Effector CD8-positive, alpha-beta T cell (primary cell): ENCODE results near the gene TOMM40L.
"Not testable (repeated sequence)": the region's sequence is repeated elsewhere in the genome, so short reads cannot be mapped to it uniquely, and the experiment has no call there.

Experiments used
- DNase-seq: peaks from one replicate; lab custom pipeline; 2025; lab: John Stamatoyannopoulos, UW

The TOMM40L gene

DNA sequence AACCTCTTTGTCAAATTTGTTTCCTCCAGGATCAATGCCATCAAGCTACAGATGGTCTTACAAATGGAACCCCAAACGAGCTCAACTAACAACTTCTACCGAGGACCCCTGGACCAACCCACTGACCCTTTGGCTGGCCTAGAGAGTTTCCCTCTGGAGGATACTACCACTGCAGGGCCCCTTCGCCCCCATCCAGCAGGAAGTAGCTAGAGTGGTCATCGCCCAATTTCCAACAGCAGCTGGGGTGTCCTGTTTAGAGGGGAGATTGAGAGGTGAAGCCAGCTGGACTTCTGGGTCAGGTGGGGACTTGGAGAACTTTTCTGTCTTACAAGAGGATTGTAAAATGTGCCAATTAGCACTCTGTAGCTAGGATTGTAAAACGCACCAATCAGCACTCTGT lies 31.2 kb downstream of the TOMM40L start:
- not testable (repeated sequence) for DNase-seq

DNA sequence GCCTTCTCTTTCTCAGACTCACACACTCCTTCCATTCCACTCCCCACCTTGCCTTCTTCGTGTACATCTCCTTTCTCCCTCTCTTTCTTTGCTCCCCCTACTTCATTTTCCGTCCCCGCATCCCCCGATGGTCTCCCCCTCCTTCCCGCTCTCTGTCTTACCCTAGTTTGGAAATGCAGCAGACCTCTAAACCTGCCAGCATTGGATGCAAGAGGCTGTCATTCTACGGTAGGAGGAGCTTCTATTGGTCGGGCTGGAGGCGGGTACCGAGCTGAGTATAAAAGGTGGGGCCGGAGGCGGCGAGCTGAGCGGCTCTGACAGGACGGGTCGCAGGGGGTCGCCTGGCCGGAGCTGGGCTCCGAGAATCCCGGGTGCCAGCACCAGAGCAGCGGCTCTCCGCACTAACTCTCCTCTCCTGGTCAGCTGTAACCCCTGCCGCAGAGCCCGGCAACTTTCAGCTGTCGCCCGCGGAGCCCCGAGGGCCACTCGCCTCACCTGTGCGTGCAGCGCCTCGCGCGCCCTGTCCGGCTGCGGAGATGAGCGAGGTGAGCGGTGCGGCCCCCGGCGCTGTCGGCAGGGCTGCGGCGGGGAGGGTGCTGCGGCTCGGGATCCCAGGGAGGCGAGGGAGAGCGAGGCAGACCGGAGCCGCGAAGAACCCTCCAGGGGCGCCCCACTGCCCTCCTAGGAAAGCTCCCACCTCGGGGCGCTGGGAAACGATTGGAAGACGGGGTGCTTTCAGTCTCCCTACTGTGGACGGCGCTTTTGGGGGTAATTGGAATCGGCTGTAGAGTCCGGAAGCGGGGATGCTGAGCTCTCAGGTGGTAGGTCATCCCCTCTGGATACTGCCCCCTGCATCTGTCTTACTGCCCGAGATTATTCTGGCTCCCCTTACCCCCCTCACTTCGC lies 32.8 kb downstream of the TOMM40L start, which contains the start of gene PCP4L1:
Gene PCP4L1 (plus strand): TSS at position 307 of the 906 bp plus-strand sequence. CDS start 230 bp downstream, at position 537.
- peak; percentile 4 for DNase-seq

DNA sequence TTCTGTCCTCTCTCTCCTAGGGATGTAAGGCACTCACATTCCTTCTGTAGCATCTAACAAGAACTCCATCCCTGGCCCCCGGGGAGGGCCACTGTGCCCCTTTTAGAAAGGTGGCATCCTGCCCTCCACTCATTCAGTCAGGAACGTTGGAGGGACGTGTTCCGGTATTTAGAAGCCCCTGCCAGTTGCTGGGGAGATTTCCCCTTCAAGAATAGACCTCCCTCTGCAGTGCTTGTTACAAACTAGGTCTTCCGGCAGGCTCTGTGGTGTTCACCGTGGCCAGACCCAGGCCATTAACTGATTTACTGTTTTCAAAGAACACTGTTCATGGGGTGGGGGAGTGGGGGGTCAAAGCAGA lies 33.5 kb downstream of the TOMM40L start:
- DNase-seq: no peak

DNA sequence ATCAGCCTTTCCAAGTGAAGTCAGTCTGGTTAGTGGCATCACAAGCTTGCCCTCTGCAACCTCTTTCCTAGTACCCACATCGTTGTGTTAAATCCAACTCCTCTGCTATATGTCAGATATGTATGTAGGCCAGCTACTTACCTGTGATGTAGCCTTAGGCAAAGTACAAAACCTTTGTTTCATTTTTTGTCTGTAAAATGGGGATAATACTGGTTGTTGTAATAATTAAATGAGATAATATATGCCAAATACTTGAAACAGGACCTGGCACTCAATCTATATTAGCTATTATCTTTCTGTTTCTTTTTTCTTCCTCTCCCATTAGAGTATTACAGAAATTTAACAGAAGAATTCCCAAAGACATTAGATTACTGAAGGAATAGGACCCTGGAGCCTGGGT lies 33.9 kb downstream of the TOMM40L start:
- no peak for DNase-seq

DNA sequence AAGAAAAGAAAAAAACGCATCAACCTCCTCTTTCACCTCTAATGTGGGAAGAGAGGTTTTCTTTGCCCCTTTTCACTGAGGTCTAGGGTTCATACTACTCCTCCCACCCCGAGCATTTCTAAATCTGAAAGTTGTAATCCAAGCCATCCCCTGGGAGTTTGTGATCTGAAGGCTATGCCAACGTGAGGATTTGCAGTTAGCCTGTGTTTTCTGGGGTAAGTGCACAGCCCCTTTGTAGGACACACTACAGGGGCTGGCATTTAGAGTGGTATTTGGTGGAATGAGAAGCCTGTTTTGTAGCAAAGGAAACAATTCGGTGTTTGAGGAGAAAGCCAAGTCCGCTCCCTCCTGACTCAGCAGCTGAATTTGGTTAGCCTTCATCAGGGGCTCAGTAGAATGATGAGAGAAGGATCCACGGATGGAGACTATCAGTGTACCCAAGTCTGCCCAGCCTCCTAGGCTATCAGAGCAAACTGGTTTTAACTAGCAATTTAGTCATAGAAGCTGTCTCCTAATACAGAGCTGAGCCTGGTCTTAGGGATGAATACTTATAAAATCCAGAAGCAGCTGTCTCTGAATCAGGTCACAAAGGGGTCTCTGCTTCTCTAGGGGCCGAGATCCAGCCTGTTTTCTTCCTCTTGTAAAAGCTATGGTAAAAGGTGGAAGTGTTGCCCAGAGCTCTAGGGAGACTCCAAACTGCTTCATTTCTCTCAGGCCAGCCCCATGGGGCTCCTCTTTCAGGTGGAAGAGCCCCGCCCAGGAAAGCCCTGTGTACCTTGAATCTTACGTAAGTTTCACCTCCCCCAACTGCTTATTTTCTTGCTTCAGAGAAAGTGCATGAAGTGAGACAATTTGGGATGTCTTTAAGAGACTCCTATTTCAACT lies 34.8 kb downstream of the TOMM40L start:
- no peak for DNase-seq

DNA sequence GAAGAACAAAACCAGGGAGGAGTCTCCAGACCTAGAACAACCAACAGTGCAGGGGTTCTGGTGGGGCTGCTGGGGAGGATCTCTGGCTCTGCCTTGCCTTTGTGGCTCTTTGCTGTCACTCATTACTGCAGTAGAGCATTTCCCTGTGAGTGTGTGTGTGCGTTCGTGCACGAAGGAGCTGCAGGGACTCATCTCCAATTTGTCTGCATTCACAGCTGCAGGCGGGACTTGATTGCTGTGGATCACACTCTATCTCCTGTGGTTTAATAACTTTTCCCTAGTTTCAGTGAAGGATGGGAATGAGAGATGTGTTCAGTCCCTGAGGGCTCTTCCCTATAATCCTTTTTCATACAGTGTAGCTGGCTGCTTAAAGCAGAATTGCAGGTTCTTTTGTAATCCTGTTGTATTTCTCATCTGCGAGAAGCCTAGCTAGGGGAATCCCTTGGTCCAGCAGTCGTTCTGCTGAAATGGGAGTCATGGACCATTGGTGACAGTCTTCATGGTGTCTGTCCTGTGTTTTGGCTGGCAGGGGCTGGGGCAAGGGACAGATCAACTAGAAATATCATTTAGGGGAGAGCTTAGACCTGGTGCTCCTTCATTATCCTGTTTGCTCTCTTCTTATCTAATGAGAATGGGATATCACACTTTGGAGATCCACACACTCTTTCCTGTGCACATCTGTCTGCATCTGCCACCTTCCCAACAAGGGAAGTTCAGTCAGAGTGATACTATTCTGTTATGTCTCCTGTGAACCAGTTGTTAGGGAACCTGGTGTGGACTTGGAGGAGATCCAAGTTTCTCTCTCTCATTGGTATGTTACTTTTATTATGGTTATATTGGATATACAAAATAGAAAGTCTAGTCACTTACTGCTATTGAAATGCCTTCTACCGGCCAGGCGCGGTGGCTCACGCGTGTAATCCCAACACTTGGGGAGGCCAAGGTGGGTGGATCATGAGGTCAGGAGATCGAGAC lies 35.7 kb downstream of the TOMM40L start:
- no peak for DNase-seq

DNA sequence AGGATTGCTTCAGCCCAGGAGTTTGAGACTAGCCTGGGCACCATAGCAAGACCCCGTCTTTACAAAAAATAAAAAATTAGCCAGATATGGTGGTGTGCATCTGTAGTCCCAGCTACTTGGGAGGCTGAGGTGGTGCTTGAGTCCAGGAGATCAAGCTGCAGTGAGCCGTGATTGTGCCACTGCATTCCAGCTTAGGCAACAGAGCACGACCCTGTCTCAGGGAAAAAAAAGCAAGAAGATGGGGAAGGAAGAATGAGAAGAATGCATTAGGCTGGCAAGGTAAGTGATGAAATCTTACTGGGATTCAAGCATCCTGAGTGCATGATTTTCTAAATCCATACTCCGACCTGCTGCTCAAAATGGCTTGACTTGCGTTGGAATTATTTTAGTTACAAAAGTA lies 39.4 kb downstream of the TOMM40L start:
- DNase-seq: no peak

DNA sequence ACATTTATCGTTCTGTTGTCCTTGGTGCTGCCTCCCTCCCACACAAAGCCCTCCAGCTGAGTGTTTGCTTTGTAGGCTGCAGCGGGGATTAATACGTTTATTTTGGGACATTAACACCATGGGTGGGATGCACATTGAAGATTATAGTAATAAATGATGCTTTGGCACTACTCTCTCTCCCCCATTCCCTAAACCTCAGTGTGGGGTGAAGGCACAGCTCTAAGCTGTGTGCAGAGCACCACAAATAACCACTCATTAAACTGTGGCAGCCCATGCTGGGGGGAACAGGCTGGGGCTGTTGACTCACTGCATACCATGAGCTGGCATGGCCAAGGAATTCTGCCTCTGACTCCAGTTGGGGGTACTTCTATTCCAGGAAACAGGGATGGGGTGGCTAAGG lies 40.3 kb downstream of the TOMM40L start:
- no peak for DNase-seq

DNA sequence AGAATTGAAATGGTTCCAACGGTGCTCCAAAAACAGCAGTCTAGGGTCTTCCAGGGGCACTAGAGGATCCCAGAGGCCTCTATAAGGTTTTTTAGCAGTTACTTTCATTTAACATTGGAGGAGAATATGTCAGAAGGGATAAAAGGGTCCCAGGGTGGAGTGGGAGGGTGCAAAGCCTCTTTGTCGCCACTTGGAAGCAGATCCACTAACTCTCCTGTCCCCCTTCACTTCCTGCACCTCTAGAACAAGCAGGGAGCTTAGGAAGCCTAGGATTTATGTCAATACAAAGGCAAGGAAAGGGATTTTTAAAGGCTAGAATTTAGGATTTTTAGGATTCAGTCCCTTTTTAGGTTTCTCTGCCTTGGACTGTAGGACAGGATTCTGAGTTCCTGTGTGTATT lies 41.0 kb downstream of the TOMM40L start:
- DNase-seq: no peak

DNA sequence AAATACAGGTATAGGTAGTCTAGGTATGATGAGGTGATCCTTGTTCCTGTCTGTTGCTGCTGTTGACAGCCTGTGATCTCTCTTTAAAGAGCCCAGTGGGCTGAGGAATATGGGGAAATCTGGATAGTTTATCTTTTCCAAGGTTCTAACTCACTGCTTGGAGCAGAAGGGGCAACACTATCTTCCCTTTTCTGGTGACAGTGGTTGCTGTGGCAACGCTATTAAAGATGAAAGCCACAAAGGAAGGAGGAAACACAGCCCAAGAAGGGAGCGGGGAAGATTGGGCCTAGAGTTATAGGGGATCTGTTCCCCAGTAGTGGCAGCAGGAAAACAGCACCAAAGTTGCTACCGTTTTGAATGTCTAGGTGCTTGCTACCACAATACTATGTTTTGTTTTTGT lies 41.5 kb downstream of the TOMM40L start:
- no peak for DNase-seq

DNA sequence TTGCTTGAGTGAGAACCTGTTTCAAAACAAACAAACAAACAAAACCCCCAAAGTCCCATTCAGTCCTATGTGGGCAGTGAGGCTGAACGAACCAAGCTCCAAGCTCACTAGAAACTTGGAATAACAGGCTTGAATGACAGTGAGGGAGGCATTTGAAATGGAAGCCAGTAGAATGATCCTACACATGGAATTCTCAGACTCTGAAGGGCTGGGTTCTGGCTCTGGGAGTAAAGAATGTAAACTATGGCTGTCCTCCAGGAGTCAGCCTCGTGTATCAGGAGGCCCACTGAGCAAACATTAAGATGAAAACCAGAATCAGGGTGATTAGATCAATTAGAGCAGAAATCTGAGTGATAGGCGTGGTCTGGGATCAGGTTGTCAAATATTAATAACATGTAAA lies 47.5 kb downstream of the TOMM40L start:
- no peak for DNase-seq

DNA sequence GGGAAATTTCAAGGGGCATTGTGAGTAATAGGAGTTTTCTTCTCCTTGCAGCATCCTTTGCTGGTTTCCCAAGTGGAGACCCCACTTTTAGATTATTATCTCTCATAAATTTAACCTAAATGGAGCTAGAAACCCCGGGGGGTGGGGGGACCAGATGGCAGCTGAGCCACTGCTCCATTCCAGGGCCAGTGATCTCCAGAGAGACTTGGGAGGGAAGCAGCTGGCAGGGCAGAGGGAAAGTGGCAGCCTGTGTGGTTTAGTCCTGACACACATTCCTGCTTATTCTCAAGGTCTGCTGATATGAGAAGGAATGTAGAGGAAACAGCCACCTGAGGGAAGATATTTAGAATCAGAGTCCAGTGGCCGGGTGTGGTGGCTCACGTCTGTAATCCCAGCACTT lies 49.0 kb downstream of the TOMM40L start:
- no peak for DNase-seq
